GM06990 (cell line): Measurements from ENCODE around the gene CA9.

Experiments used
- DNase-seq: peaks from one replicate; pipeline ENCODE4 v3.0.0-alpha.2; 2011; ENCODE audit not compliant: insufficient read length; ENCODE audit errors: extremely low read depth
- H3K27me3 ChIP-seq: replicated peaks from 2 replicates; pipeline ENCODE4 v1.6.0; 2011; ENCODE audit warnings: low read length; ENCODE audit not compliant: control insufficient read depth, insufficient read depth
- H3K36me3 ChIP-seq: 2 replicates; pipeline ENCODE4 v1.5.1; 2011; ENCODE audit warnings: low read length; ENCODE audit not compliant: control insufficient read depth, insufficient read depth
- H3K4me3 ChIP-seq: replicated peaks from 2 replicates; pipeline ENCODE4 v1.5.1; 2011; ENCODE audit warnings: low read depth, mild to moderate bottlenecking, control low read depth, low read length
- TF ChIP-seq, protein P1 (sequence below): IDR thresholded peaks from 2 replicates; pipeline ENCODE4 v1.5.1; 2011; ENCODE audit warnings: low read length, control low read depth, mild to moderate bottlenecking, inconsistent platforms; ENCODE audit not compliant: insufficient read depth, poor library complexity, severe bottlenecking

CA9 gene

DNA sequence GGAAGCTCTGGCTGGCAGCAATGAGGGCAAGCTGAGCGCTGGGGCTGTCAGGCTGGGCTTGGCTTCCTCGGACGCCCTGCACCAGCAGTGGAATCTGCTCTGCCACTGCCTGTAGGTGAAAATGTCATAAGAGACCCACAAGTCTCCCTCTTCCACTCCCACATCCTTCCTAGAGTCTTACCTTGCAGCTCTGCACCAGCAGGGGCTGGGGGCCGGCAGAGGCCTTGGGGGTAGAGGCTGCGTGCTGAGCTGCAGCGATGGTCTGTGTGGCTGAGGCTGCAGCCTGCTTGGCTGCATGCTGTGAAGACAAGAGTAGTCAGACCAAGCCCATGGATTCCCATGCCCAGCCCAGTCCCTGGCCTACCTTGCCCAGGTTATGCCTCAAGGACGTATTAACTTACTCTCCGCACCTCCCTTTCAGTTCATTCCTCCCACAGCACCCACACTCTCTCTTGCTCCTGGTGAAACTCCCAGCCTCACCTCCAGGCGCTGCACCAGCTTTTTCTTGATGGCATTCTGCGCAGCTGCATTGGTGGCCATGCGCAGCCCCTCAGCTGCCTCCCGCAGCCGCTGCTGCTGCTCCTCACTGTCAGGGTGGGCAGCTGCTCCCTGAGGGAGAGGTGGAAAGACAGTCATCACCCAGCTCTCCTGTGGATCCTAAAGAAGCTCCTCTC, 41.0 kb downstream of the CA9 start:
- peaks cover 71% of the 10 kb centered on the region for H3K36me3 ChIP-seq
- TF ChIP-seq, protein P1, sequence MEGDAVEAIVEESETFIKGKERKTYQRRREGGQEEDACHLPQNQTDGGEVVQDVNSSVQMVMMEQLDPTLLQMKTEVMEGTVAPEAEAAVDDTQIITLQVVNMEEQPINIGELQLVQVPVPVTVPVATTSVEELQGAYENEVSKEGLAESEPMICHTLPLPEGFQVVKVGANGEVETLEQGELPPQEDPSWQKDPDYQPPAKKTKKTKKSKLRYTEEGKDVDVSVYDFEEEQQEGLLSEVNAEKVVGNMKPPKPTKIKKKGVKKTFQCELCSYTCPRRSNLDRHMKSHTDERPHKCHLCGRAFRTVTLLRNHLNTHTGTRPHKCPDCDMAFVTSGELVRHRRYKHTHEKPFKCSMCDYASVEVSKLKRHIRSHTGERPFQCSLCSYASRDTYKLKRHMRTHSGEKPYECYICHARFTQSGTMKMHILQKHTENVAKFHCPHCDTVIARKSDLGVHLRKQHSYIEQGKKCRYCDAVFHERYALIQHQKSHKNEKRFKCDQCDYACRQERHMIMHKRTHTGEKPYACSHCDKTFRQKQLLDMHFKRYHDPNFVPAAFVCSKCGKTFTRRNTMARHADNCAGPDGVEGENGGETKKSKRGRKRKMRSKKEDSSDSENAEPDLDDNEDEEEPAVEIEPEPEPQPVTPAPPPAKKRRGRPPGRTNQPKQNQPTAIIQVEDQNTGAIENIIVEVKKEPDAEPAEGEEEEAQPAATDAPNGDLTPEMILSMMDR = no peak

DNA sequence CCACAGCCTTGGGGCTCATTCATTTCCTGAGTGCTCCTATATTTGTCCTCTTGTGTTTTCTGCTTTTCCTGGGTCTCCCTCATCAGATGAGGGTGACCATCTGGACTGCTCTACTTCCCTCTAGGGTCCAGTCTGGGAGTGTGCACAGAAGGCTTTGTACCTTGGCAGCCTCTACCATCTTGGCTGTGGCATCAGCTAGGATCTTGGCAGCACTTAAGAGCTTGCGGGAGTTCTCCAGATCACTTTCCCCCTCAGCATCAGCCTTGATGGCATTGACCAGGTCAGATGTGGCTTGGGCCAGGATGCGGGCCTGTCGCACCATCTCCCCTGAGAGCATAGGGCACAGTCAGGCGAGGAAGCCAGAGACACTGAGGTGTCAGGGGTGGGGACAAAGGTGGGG, 42.5 kb downstream of the CA9 start:
- TF ChIP-seq, protein P1 = no peak
- H3K36me3 ChIP-seq = peaks cover 76% of the 10 kb centered on the region
- H3K4me3 ChIP-seq = no peak overlapping the region
- DNase-seq = no peak
- no peaks in the 10 kb centered on the region for H3K27me3 ChIP-seq

More for the DNA sequence above, 41.0 kb downstream of the CA9 start:
- no peak for DNase-seq
- no peak overlapping the region for H3K4me3 ChIP-seq
- no peaks in the 10 kb centered on the region for H3K27me3 ChIP-seq

DNA sequence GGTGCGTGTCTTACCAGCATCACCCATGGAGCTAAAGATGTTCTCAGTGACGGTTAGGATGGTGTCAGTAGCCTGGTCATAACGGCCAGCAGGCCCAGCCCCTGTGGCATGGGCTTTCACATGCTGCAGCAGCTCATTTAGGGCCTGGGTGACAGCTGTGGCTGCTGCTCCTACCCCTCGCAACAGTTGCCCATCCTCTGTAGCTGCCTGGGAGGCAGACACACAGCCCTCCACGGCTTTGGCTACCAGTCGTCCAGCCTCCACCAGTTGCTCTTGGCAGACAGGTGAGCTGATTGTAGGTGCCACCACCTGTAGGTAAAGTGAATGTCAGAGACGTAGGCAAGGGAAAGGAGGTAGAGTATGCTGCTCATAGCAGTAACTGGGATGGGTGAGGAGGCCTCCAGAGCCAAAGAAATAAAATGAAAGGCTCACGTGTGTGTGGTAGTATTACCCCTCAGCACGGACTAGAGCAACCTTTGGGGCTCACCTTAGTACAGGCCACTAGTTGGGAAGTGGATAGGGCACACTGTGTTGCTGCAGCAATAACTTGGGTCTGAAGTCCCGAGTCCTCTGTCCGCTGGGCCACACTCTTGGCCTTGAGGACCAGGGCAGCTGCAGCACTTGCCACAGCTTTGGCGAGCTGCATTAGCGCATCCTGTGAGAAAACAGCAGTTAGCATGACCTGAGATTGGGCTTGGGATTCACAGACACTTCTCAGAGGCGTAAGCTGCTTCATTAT, 43.6 kb downstream of the CA9 start:
- Histone ChIP-seq H3K27me3 (no peaks in the 10 kb centered on the region), H3K36me3 (peaks cover 80% of the 10 kb centered on the region), H3K4me3 (no peak overlapping the region)
- TF ChIP-seq, protein P1 = no peak
- DNase-seq = no peak

DNA sequence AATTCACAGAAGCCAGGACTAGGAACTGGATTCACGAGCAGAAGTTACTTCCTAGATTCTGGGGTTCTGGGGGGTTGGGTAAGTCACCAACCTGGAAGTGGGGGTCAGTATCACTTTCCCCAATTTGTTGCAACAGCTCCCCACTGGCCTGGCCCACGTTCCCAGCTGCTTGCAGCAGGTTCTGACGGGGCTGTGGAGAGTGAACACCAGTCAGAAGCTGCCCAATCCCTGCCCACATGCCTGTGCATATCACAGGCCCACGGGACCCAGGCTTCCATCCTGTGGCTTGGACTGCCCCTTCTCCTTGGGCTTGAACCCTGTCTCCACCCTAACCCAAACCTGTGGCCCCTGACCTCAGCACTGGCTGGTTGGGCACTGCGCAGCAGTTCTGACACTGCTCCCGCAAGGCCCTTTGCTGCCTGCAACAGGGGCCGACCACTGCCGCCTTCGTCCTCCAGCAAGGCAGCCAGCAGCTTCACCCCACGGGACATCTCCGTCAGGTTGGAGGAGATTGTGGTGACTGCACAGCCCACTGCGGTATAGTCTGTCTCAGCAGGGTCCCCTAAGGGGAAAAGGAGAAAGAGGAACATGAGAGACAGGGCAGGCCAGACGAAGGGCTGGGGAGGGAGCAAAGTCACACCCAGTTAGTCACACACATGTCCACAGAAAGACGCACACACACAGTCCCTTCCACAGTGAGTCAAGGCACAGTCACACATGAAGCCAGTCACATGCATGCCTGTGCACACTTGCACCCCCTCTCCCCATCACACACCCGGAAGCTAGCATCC, 45.2 kb downstream of the CA9 start:
- H3K36me3 ChIP-seq = peaks cover 79% of the 10 kb centered on the region
- no peak overlapping the region for H3K4me3 ChIP-seq
- TF ChIP-seq, protein P1 = no peak
- no peaks in the 10 kb centered on the region for H3K27me3 ChIP-seq
- no peak for DNase-seq

DNA sequence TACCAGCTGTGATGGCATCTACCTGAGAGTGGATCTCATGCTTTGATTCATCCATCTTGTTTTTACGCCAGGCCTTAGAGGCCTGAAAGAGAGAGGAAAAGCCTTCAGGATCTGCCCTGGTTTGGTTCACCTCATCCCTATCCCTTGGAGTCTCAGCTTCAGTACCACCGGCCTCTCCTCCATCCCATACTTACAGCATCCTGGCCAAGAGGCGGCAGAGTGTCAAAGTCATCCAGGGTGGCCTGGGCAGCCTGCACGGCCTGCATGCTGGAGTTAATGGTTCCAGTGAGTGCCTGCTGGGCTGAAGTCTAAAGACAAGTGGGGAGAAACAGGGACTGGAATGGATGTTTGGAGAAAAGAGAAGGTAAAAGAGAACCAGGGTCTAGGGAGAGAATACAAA, 45.8 kb downstream of the CA9 start:
- no peaks in the 10 kb centered on the region for H3K27me3 ChIP-seq
- peaks cover 76% of the 10 kb centered on the region for H3K36me3 ChIP-seq
- H3K4me3 ChIP-seq = no peak overlapping the region
- DNase-seq = no peak
- TF ChIP-seq, protein P1 = no peak
